BE2C (cell line): ENCODE data around the gene CASP8AP2.
"Not testable (repeated sequence)": the region's sequence is repeated elsewhere in the genome, so short reads cannot be mapped to it uniquely, and the experiment has no call there.

ENCODE experiments used
- DNase-seq: peaks from one replicate; pipeline ENCODE4 v3.0.0-alpha.2; 2020
- H3K27me3 ChIP-seq: fragments of 250-450 bp; sonication (Bioruptor Pico); 2 replicates; pipeline ENCODE4 v1.5.1; 2020; ENCODE audit warnings: mild to moderate bottlenecking
- H3K36me3 ChIP-seq: fragments of 250-450 bp; sonication (Bioruptor Pico); 2 replicates; pipeline ENCODE4 v1.5.1; 2020; ENCODE audit warnings: mild to moderate bottlenecking
- H3K4me1 ChIP-seq: fragments of 250-450 bp; sonication (Bioruptor Pico); 2 replicates; pipeline ENCODE4 v1.5.1; 2020
- H3K4me3 ChIP-seq: 2 replicates; pipeline ENCODE4 v1.5.1; 2011; ENCODE audit warnings: low read depth, low read length
- H3K9me3 ChIP-seq: fragments of 250-450 bp; sonication (Bioruptor Pico); 2 replicates; pipeline ENCODE4 v1.5.1; 2020
- TF ChIP-seq, protein P1 (sequence below): IDR thresholded peaks from 2 replicates; pipeline ENCODE4 v1.5.1; 2012; ENCODE audit warnings: mild to moderate bottlenecking, low read depth, low read length

The CASP8AP2 gene

DNA sequence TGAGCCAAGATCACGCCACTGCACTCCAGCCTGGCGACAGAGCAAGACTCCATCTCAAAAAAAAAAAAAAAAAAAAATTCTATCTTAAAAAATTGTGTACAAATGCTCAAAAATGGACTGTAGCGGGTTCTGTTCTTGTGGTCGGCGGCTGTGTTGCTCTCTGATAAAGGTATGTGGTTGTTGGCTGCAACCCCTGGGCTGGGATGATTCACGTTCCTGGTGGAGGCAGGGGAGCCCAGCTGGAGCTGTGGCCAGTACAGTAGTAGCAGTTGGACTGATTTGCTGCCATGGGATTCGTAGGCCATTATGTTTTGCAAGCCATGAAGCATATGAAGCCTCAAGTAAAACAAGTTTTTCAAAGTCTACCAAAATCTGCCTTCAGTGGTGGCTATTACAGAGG, 32.4 kb upstream of the CASP8AP2 start:
- no peaks in the 10 kb centered on the region for H3K4me1 ChIP-seq
- H3K9me3 ChIP-seq, result no peaks in the 10 kb centered on the region
- TF ChIP-seq, protein P1, sequence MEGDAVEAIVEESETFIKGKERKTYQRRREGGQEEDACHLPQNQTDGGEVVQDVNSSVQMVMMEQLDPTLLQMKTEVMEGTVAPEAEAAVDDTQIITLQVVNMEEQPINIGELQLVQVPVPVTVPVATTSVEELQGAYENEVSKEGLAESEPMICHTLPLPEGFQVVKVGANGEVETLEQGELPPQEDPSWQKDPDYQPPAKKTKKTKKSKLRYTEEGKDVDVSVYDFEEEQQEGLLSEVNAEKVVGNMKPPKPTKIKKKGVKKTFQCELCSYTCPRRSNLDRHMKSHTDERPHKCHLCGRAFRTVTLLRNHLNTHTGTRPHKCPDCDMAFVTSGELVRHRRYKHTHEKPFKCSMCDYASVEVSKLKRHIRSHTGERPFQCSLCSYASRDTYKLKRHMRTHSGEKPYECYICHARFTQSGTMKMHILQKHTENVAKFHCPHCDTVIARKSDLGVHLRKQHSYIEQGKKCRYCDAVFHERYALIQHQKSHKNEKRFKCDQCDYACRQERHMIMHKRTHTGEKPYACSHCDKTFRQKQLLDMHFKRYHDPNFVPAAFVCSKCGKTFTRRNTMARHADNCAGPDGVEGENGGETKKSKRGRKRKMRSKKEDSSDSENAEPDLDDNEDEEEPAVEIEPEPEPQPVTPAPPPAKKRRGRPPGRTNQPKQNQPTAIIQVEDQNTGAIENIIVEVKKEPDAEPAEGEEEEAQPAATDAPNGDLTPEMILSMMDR, result no peak
- H3K27me3 ChIP-seq, result no peaks in the 10 kb centered on the region
- DNase-seq, result no peak
- H3K36me3 ChIP-seq, result peaks cover 32% of the 10 kb centered on the region
- H3K4me3 ChIP-seq, result no peak overlapping the region

DNA sequence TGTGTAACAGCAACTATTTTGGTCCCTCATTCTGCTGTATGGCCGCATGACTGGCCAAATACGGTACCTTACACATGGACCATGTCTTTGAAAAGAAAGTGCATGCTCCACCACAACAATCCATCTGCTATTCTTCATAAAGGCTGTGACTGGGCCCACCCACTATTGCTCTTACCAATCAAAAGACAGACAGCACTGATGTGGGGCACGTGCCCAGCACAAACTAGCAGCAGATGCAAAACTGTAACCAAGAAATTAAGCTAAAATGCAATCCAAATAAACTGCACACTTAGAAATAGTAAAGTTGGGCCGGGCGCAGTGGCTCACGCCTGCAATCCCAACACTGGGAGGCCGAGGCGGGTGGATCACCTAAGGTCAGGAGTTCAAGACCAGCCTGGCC, 30.6 kb upstream of the CASP8AP2 start:
- H3K27me3 ChIP-seq, result no peaks in the 10 kb centered on the region
- no peak for DNase-seq
- H3K4me3 ChIP-seq, result no peak overlapping the region
- H3K36me3 ChIP-seq, result peaks cover 23% of the 10 kb centered on the region
- no peaks in the 10 kb centered on the region for H3K4me1 ChIP-seq
- TF ChIP-seq, protein P1, result no peak
- H3K9me3 ChIP-seq, result no peaks in the 10 kb centered on the region

DNA sequence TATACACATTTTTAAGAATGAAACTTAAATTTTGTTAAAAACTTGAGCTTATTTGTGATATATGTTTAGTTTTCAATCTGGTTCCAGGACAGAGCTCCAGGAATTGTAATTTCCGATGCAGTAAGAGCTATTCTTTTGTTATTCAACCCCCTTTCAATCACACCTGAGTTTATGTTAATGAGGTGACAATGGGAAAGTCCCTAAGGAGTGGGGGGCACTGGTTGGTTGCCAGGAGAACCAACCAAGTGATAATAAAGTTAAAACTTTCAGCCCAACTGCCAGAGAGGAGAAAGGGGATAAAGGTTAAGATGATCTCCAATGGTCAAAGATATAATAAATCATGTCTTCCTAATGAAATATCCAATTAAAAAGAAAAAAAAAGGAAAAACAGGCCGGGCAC, 29.9 kb upstream of the CASP8AP2 start:
- Histone ChIP-seq H3K9me3 (no peaks in the 10 kb centered on the region), H3K36me3 (peaks cover 20% of the 10 kb centered on the region), H3K4me1 (no peaks in the 10 kb centered on the region), H3K27me3 (no peaks in the 10 kb centered on the region), H3K4me3 (no peak overlapping the region)
- DNase-seq, result no peak
- TF ChIP-seq, protein P1, result no peak

DNA sequence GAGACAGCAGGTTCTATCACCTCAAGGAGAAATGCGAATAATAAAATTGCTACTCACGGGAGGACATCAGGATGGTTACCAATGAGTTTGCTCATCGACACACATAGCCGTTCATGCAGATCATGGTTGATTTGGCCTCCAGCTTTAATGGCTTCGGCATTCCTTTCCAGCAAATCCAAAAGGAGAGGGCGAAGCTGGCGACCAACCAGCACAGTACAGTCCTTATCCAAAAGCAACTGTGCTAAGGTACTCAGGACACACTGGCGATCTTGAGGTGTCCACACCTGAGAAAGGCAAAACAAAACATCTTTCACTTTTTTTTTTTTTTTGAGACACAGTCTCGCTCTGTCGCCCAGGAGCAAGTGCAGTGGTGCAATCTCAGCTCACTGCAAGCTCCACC, 26.4 kb upstream of the CASP8AP2 start:
- Histone ChIP-seq H3K27me3 (no peaks in the 10 kb centered on the region), H3K4me1 (no peaks in the 10 kb centered on the region), H3K36me3 (peaks cover 16% of the 10 kb centered on the region), H3K9me3 (no peaks in the 10 kb centered on the region), H3K4me3 (no peak overlapping the region)
- TF ChIP-seq, protein P1, result no peak
- no peak for DNase-seq

DNA sequence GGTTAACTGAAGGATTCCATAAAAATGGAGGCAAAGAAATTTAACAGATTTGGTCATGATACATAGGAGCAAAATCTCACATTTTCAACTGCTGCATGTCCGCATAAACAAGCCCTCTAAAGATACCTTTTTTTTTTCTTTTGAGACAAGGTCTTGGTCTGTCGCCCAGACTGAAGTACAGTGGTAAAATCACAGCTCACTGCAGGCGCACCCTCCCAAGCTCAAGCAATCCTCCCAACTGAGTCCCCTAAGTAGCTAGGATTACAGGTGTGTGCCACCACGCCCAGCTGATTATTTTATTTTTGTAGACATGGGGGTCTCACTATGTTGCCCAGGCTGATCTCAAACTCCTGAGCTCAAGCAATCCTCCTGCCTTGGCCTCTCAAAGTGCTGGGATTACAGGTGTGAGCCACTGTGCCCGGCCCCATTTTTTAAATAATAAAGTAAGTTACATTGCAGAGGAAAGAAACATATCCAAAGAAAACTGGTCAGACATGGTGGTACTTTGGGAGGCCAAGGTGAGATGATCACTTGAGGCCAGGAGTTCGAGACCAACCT, 23.8 kb upstream of the CASP8AP2 start:
- no peaks in the 10 kb centered on the region for H3K27me3 ChIP-seq
- H3K4me3 ChIP-seq, result no peak overlapping the region
- TF ChIP-seq, protein P1, result no peak
- peaks cover 11% of the 10 kb centered on the region for H3K36me3 ChIP-seq
- no peaks in the 10 kb centered on the region; the same call in 1 of the 2 replicates for H3K4me1 ChIP-seq
- no peaks in the 10 kb centered on the region for H3K9me3 ChIP-seq
- DNase-seq, result no peak

DNA sequence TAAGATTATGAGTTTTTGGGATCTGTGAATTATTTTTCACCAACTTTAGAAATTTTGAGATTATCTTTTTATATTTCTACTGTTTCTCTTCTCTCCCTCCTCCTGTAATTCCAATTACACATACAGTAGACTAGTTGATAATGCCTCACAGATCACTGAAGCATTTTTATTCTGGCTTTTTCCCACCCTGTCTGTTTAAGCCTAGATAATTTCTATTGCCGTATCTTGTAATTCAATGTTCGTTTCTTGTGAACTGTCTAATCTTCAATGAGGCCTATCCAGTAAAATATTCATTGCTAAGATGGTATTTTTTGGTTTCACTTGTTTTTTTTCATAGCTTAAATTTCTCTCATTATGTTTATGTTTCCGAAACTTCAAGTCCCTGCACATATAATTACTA, 22.1 kb upstream of the CASP8AP2 start:
- Histone ChIP-seq H3K27me3 (no peaks in the 10 kb centered on the region), H3K9me3 (no peaks in the 10 kb centered on the region), H3K4me1 (no peaks in the 10 kb centered on the region; the same call in 1 of the 2 replicates), H3K4me3 (no peak overlapping the region), H3K36me3 (peaks cover 9% of the 10 kb centered on the region)
- no peak for DNase-seq
- TF ChIP-seq, protein P1, result no peak

DNA sequence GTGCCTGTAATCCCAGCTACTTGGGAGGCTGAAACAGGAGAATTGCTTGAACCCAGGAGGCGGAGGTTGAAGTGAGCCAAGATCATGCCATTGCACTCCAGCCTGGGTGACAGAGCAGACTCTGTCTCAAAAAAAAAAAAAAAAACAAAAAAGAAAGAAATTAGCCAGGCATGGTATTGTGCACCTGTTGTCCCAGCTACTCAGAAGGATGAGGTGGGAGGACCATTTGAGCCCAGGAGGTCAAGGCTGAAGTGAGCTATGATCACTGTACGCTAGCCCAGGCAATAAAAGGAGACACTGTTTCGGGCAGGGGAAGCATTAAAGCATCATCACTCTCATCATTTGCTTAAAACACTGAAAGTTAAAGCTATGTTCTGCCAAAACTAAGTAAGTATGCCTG, 16.3 kb upstream of the CASP8AP2 start:
- H3K9me3 ChIP-seq, H3K27me3 ChIP-seq, H3K36me3 ChIP-seq, DNase-seq, H3K4me3 ChIP-seq, H3K4me1 ChIP-seq: not testable (repeated sequence)
